Measurements from ENCODE around the gene GYPA.
"Not testable (repeated sequence)": the region's sequence is repeated elsewhere in the genome, so short reads cannot be mapped to it uniquely, and the experiment has no call there.

Gene GYPA

DNA sequence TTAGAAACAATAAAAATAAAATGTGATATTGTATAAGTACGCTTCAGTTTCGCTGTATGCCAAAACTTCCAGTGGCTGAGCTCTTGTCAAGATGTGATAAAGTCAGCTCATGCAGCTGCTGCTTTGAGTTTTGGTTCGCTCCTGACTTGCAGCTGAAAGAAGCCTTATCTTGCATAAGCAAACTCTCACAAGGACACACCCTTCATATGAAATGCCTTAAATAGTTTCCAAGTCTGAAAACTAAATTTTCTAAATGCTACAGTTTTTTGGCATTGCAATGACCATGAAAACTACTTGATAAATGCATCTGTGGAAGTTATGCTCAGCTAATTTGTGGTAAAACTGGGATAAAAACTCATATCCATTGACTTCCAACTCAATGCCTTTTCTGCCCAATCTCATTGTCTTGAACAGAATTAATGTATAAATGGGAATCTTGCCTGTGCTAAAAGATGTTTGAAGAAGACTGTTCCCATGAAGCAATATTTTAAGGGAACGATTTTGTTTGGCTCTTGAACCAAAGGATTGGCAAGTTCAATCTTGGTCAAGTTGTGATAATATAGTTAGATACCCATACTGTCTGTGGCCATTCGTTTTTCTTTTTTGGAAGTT lies 11.7 kb downstream of the GYPA start:
- not testable (repeated sequence) for DNase-seq

DNA sequence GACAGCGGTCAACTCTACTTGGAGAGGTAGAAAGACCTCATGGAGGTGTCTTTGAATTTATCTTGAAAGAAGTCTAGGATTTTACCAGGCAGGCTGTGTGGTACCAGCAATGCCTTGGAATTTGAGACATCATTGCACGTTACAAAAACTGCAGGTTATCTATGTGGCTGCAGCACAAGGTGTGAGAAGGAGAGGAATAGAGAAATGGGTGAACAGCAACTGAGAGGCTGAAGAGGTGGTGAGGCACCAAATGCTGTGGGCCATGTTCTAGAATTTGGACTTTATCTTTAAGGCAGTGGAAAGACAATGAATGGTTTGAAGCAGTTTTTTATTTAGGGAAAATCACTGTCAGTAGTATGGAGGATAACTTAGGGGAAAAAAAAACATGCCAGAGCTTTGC lies 15.4 kb downstream of the GYPA start:
- DNase-seq, result not testable (repeated sequence)

DNA sequence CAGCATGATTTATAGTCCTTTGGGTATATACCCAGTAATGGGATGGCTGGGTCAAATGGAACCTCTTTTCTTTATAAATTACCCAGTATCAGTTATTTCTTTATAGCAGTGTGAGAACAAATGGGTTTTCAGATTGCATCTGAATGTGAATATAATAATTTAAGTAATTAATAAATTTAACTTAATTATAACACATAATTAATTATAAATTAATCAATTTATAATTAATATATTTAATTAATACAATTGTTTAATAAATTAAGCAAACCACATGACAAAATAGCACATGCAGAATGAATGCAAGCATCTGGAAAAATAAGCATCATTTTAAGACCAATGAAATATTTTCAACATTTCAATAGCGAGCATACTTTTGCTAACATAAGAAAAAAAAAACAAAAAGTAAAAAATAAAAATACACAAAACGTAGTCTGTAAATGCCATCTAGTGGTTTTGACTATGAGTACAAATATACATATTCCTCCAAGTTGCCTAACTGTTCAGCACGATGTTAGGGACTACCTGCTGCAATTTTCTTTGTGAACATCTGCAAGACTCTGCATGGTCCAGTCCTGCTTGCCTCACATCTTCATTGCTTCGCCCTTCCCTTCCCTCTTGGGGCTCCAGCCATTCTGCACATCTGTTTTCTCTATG lies 16.4 kb downstream of the GYPA start:
- not testable (repeated sequence) for DNase-seq

GRCh38 chr4:144123269-144123668 lies 17.2 kb downstream of the GYPA start:
- DNase-seq, result not testable (repeated sequence)

- not testable (repeated sequence) for DNase-seq
Measured at GRCh38 chr4:144119752-144120151, 20.8 kb downstream of the GYPA start.

DNA sequence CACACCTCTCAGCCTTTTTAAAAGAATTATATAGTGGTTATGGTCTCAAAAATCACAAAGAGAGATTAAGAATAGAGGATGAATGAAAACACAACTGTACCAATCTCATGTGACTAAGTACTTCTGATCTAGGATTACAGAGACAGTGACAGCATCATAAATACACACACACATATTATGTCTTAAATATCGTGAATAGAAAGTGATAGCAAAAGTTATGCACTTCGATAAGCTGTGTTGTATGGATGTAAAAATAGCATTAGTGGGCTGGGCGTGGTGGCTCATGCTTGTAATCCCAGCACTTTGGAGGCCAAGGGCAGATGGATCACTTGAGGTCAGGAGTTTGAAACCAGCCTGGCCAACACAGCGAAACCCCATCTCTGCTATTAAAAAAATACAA lies 25.0 kb downstream of the GYPA start:
- no peak for DNase-seq

GRCh38 chr4:144113546-144113945 lies 27.0 kb downstream of the GYPA start:
- no peak for DNase-seq

- DNase-seq, result no peak
Measured at GRCh38 chr4:144104509-144105130, 35.9 kb downstream of the GYPA start.

- not testable (repeated sequence) for DNase-seq
Measured at GRCh38 chr4:144097776-144098175, 42.7 kb downstream of the GYPA start.

DNA sequence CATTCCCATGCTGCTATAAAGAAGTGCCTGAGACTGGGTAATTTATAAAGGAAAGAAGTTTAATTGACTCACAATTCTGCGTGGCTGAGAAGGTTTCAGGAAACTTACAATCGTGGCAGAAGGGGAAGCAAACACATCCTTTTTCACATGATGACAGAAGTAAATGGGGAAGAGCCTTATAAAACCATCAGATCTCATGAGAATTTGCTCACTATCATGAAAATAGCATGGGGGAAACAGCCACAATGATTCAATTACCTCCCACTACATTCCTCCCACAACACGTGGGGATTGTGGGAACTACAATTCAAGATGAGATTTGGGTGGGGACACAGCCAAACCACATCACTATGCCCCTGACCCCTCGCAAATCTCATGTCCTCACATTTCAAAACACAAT lies 46.5 kb downstream of the GYPA start:
- not testable (repeated sequence) for DNase-seq

DNA sequence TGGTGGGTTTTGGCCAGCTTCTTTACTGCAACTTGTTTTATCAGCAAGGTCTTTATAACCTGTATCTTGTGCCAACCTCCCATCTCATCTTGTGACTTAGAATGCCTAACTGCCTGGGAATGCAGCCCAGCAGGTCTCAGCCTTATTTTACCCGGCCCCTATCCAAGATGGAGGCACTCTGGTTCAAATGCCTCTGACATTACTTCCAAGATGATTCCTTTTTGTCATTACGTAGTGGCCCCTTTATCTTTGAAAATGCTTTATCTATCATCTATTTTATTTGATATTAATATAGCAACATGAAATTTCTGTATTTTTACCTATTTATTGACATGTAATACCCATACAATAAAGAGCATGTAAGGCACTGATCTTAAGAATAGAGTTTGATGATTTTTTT lies 49.3 kb downstream of the GYPA start:
- not testable (repeated sequence) for DNase-seq

- DNase-seq, result no peak
Measured at GRCh38 chr4:144090744-144091143, 49.8 kb downstream of the GYPA start.

- not testable (repeated sequence) for DNase-seq
Measured at GRCh38 chr4:144082053-144082452, 58.5 kb downstream of the GYPA start.

- not testable (repeated sequence) for DNase-seq
Measured at GRCh38 chr4:144080135-144080534, 60.4 kb downstream of the GYPA start.

GRCh38 chr4:144078746-144079145 lies 61.8 kb downstream of the GYPA start:
- not testable (repeated sequence) for DNase-seq

DNA sequence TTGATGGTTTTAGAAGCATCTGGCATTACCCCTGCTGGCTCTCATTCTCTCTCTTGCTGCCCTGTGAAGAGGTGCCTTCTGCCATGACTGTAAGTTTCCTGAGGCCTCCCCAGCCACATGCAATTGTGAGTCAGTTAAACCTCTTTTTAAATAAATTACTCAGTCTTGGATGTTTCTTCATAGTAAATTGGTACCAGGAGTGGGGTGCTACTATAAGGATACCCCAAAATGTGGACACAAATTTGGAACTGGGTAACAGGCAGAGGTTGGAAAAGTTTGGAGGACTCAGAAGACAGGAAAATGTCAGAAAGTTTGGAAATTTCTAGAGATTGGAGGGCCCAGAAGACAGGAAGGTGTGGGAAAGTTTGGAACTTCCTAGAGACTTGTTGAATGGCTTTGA lies 79.0 kb downstream of the GYPA start:
- not testable (repeated sequence) for DNase-seq

DNA sequence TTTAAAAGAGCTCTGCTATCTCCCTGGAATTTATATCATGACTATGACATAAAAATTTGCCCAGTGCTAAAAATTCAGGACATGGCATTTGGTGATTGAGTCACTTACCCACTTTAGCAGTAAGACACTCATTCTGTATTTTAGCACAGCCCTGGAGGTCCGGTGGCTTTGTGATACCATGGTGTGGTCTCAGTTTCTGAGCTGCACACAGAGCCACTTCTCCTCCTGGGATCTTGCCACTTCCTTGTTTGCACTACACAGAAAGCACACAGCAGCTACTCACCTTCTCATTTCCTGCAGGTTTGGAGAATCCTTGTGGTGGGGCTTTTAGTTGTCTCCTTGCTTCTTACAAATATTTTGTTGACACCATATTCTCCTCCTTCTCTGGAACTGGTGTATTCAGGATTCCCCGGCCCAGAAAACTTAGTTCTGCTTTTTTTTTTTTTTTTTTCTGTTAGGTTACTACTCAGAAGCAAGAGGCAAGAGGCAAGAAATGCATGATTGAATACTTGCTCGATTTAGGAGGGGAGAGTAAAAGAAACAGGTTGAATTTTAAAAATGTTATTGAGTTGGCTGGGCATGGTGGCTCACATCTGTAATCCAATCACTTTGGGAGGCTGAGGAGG lies 80.2 kb downstream of the GYPA start:
- not testable (repeated sequence) for DNase-seq

All from fibroblast of skin of abdomen (primary cell).